Activated CD8-positive, alpha-beta T cell treated with anti-CD3 and anti-CD28 coated beads for 36 hours (primary cell): ENCODE measurements around the gene HCRTR1. TPM values are rescaled to one million over a fixed set of nuclear protein-coding genes. Genes with fewer than 3 reads are reported as not detected.

Experiments
- ATAC-seq: fragments of 200-7000 bp; cut with Tn5 transposase; one replicate; pipeline ENCODE4 v1.10.0; 2021; ENCODE audit warnings: mild to moderate bottlenecking, moderate library complexity
- CTCF ChIA-PET: fragments of 350-600 bp; sonication (Branson Sonifier 250); formaldehyde crosslinking; loops from one replicate; lab custom pipeline; 2021; ENCODE audit warnings: antibody characterized with exemption; lab: Charles Lee
- POLR2A ChIA-PET: fragments of 350-600 bp; sonication (Branson Sonifier 250); formaldehyde crosslinking; loops from one replicate; lab custom pipeline; 2021; ENCODE audit warnings: antibody characterized with exemption; lab: Charles Lee
- DNase-seq: peaks from one replicate; pipeline ENCODE4 v3.0.0-alpha.2; 2020
- H3K27ac Mint-ChIP-seq: one replicate; pipeline ENCODE4 v1.8.0; 2021; ENCODE audit warnings: mild to moderate bottlenecking, mixed read lengths
- H3K27me3 Mint-ChIP-seq: one replicate; pipeline ENCODE4 v1.8.0; 2021; ENCODE audit warnings: mixed read lengths
- H3K36me3 Mint-ChIP-seq: one replicate; pipeline ENCODE4 v1.8.0; 2021; ENCODE audit warnings: low read depth, mixed read lengths
- H3K4me1 Mint-ChIP-seq: one replicate; pipeline ENCODE4 v1.8.0; 2021; ENCODE audit warnings: low read depth, mixed read lengths
- H3K4me3 Mint-ChIP-seq: one replicate; pipeline ENCODE4 v1.8.0; 2021; ENCODE audit warnings: mild to moderate bottlenecking, moderate library complexity, mixed read lengths
- H3K9me3 Mint-ChIP-seq: one replicate; pipeline ENCODE4 v1.8.0; 2021; ENCODE audit warnings: mixed read lengths
- intact Hi-C: fragments of 100-400 bp; cut with micrococcal nuclease; formaldehyde crosslinking; loops from one replicate; pipeline ENCODE4 v1.10.0; 2022
- total RNA-seq, 2 experiments: library from RNA; stranded (reverse); gene quantifications; one replicate each; pipeline ENCODE4 v1.2.3, GENCODE V29; 2021
- TF ChIP-seq, protein P1 (sequence below): fragments of 200-600 bp; IDR thresholded peaks from one replicate; pipeline ENCODE4 v1.8.0; 2022; ENCODE audit warnings: antibody characterized with exemption, mild to moderate bottlenecking

HCRTR1 gene
- total RNA-seq, 2 experiments from 2014 or later: not detected

DNA sequence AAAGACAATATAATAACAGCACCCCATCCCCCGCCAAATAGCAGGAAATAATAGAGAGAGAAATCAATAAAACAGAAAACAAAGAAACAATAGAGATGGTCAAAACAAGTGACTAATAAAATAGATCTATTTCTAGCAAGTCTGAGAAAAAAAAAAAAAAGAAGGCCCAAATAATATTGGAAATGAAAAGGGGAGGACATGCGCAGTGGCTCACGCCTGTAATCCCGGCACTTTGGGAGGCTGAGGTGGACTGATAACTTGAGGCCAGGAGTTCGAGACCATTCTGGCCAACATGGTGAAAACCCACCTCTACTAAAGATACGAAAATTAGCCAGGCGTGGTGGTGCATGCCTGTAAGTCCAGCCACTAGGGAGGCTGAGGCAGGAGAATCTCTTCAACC, 18.5 kb upstream of the HCRTR1 start:
- no peaks in the 10 kb centered on the region for H3K36me3 Mint-ChIP-seq
- no peak for ATAC-seq
- H3K9me3 Mint-ChIP-seq: no peaks in the 10 kb centered on the region
- H3K4me3 Mint-ChIP-seq: no peak overlapping the region
- ChIA-PET POLR2A (no interaction called here), CTCF (interaction anchor here (1.0 to 1.4 kb wide), 3 partner anchors 11 to 38 kb away, joined by 3 to 7 read pairs (median 3); no protein-coding TSS in a partner anchor)
- peaks cover 3% of the 10 kb centered on the region for H3K27me3 Mint-ChIP-seq
- H3K4me1 Mint-ChIP-seq: no peaks in the 10 kb centered on the region
- H3K27ac Mint-ChIP-seq: no peak overlapping the region
- intact Hi-C loops: no loop called here
- TF ChIP-seq, protein P1, sequence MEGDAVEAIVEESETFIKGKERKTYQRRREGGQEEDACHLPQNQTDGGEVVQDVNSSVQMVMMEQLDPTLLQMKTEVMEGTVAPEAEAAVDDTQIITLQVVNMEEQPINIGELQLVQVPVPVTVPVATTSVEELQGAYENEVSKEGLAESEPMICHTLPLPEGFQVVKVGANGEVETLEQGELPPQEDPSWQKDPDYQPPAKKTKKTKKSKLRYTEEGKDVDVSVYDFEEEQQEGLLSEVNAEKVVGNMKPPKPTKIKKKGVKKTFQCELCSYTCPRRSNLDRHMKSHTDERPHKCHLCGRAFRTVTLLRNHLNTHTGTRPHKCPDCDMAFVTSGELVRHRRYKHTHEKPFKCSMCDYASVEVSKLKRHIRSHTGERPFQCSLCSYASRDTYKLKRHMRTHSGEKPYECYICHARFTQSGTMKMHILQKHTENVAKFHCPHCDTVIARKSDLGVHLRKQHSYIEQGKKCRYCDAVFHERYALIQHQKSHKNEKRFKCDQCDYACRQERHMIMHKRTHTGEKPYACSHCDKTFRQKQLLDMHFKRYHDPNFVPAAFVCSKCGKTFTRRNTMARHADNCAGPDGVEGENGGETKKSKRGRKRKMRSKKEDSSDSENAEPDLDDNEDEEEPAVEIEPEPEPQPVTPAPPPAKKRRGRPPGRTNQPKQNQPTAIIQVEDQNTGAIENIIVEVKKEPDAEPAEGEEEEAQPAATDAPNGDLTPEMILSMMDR: no peak
- DNase-seq: no peak

GRCh38 chr1:31600641-31601040, 16.8 kb upstream of the HCRTR1 start:
- Mint-ChIP-seq H3K36me3 (no peaks in the 10 kb centered on the region), H3K27ac (no peak overlapping the region), H3K4me1 (peaks cover under 1% of the 10 kb centered on the region), H3K9me3 (no peaks in the 10 kb centered on the region), H3K27me3 (peaks cover 1% of the 10 kb centered on the region), H3K4me3 (no peak overlapping the region)
- no peak for ATAC-seq
- DNase-seq: no peak
- CTCF ChIA-PET: no interaction called here
- POLR2A ChIA-PET: no interaction called here
- TF ChIP-seq, protein P1: no peak
- intact Hi-C loops: no loop called here

DNA sequence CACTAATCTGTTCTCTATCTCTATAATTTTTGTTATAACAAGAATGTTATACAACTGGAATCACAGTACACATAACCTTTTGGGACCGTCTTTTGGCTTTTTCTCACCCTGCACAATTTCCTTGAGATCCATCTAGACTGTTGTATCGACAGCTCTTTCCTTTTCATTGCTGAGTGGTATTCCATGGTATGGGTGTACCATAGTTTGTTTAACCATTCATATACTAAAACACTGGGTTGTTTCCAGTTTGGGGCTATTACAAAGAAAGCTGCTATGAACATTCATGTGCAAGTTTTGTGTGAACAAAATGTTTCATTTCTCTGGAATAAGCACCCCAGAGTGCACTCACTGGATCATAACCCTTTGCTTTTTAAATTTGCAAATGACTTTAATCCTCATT, 15.4 kb upstream of the HCRTR1 start:
- ATAC-seq (no peak), DNase-seq (no peak)
- Mint-ChIP-seq H3K36me3 (no peaks in the 10 kb centered on the region), H3K4me1 (peaks cover 11% of the 10 kb centered on the region), H3K4me3 (no peak overlapping the region), H3K27ac (no peak overlapping the region), H3K27me3 (no peaks in the 10 kb centered on the region), H3K9me3 (no peaks in the 10 kb centered on the region)
- POLR2A ChIA-PET: no interaction called here
- CTCF ChIA-PET: interaction anchor here (1.7 kb wide), 1 partner anchor 188 kb away, joined by 3 read pairs; no protein-coding TSS in a partner anchor
- intact Hi-C loops: no loop called here
- TF ChIP-seq, protein P1: no peak

DNA sequence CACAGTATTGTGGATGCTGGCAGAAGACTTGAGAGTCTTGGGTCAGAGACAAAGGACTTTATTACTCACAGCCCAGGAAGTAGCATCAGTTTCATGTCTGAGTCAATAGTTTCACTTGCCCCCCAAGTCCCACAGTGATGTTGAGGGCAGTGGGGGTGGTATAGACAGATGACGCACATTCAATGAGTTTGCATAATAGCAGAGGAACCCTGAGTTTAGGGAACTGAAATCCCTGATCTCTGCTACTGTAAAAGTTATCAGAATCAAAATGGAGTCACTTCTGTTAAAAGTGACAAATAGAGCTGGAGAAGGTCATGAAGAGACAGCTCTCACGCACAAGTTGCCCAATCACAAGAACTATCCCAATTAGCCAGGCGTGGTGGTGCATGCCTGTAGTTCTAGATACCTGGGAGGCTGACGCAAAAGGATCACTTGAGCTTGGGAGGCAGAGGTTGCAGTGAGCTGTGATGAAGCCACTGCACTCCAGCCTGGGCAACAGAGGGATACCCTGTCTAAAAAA, 11.5 kb upstream of the HCRTR1 start:
- Mint-ChIP-seq H3K4me3 (no peak overlapping the region), H3K4me1 (peaks cover 11% of the 10 kb centered on the region), H3K9me3 (no peaks in the 10 kb centered on the region), H3K27ac (no peak overlapping the region), H3K36me3 (no peaks in the 10 kb centered on the region), H3K27me3 (peaks cover 5% of the 10 kb centered on the region)
- DNase-seq: peak; percentile 79
- intact Hi-C loops: no loop called here
- ChIA-PET POLR2A (no interaction called here), CTCF (interaction anchor here (1.4 to 1.8 kb wide), 2 partner anchors 12 to 99 kb away, joined by 3 to 7 read pairs; partner anchors contain the start of gene COL16A1)
- ATAC-seq: peak; percentile 99
- TF ChIP-seq, protein P1: no peak

- Mint-ChIP-seq H3K9me3 (no peaks in the 10 kb centered on the region), H3K4me3 (no peak overlapping the region), H3K4me1 (peaks cover 11% of the 10 kb centered on the region), H3K36me3 (no peaks in the 10 kb centered on the region), H3K27ac (no peak overlapping the region), H3K27me3 (peaks cover 5% of the 10 kb centered on the region)
- POLR2A ChIA-PET: no interaction called here
- no peak for ATAC-seq
- CTCF ChIA-PET: interaction anchor here (1.4 kb wide), 1 partner anchor 58 kb away, joined by 3 read pairs; no protein-coding TSS in a partner anchor
- no peak for DNase-seq
- intact Hi-C loops: no loop called here
- TF ChIP-seq, protein P1: no peak
These were observed 10.1 kb upstream of the HCRTR1 start for GRCh38 chr1:31607360-31607759.
